ACC112 (cell line): Measurements from ENCODE around the gene GDPGP1.
"Not testable (repeated sequence)": the region's sequence is repeated elsewhere in the genome, so short reads cannot be mapped to it uniquely, and the experiment has no call there.

Experiments
- H2AFZ ChIP-seq: fragments of 200-600 bp; sonication (generic); one replicate; pipeline ENCODE4 v1.6.0; 2017; ENCODE audit warnings: antibody characterized with exemption, low read length; ENCODE audit not compliant: unreplicated experiment
- H3K27ac ChIP-seq: fragments of 200-600 bp; sonication (generic); 2 replicates; pipeline ENCODE4 v1.5.1; 2014; ENCODE audit warnings: low read depth, mild to moderate bottlenecking, antibody characterized with exemption, low read length, moderate library complexity
- H3K27me3 ChIP-seq: fragments of 200-600 bp; sonication (generic); 2 replicates; pipeline ENCODE4 v1.6.1; 2014; ENCODE audit warnings: mild to moderate bottlenecking, antibody characterized with exemption, low read length, moderate library complexity, mixed read lengths; ENCODE audit not compliant: insufficient read depth
- H3K36me3 ChIP-seq: fragments of 200-600 bp; sonication (generic); 2 replicates; pipeline ENCODE4 v1.6.1; 2016; ENCODE audit warnings: mild to moderate bottlenecking, antibody characterized with exemption, low read length, moderate library complexity, mixed read lengths; ENCODE audit not compliant: insufficient read depth
- H3K4me1 ChIP-seq: fragments of 200-600 bp; sonication (generic); one replicate; pipeline ENCODE4 v1.6.1; 2016; ENCODE audit warnings: low read length, mixed read lengths; ENCODE audit not compliant: insufficient read depth, unreplicated experiment, control insufficient read depth
- H3K4me3 ChIP-seq: fragments of 200-600 bp; sonication (generic); 2 replicates; pipeline ENCODE4 v1.5.1; 2014; ENCODE audit warnings: mild to moderate bottlenecking, low read depth, low read length
- H3K79me2 ChIP-seq: fragments of 200-600 bp; sonication (generic); one replicate; pipeline ENCODE4 v1.6.0; 2016; ENCODE audit warnings: low read length; ENCODE audit not compliant: control insufficient read depth, unreplicated experiment, insufficient read depth

Gene GDPGP1

GRCh38 chr15:90262426-90262825, 28.4 kb downstream of the GDPGP1 start:
- peaks cover 21% of the 10 kb centered on the region for H3K79me2 ChIP-seq
- no peak overlapping the region for H2AFZ ChIP-seq
- H3K27ac ChIP-seq, result peak overlapping the region; percentile 66
- no peak overlapping the region for H3K4me3 ChIP-seq
- H3K27me3 ChIP-seq, result no peaks in the 10 kb centered on the region
- H3K36me3 ChIP-seq, result no peaks in the 10 kb centered on the region
- peaks cover 32% of the 10 kb centered on the region for H3K4me1 ChIP-seq

GRCh38 chr15:90264671-90265070, 30.7 kb downstream of the GDPGP1 start:
- peak overlapping the region; percentile 84 for H3K27ac ChIP-seq
- peaks cover 42% of the 10 kb centered on the region for H3K4me1 ChIP-seq
- H3K27me3 ChIP-seq, result no peaks in the 10 kb centered on the region
- peak overlapping the region; percentile 43 for H2AFZ ChIP-seq
- 0 out of 2 replicates have a peak, but pooled peaks cover 3% of the 10 kb centered on the region for H3K36me3 ChIP-seq
- peaks cover 39% of the 10 kb centered on the region for H3K79me2 ChIP-seq
- peak overlapping the region; percentile 94 for H3K4me3 ChIP-seq

- H3K27me3 ChIP-seq, result no peaks in the 10 kb centered on the region
- H3K27ac ChIP-seq, result peak within 1 kb of the TSS; percentile 84
- H3K4me1 ChIP-seq, result peaks cover 42% of the 10 kb centered on the region
- peaks cover 47% of the 10 kb centered on the region for H3K79me2 ChIP-seq
- peak within 1 kb of the TSS; percentile 94 for H3K4me3 ChIP-seq
- 0 out of 2 replicates have a peak, but pooled peaks cover 5% of the 10 kb centered on the region for H3K36me3 ChIP-seq
- peak within 1 kb of the TSS; percentile 87 for H2AFZ ChIP-seq
Measured at GRCh38 chr15:90265271-90266060, 31.5 kb downstream of the GDPGP1 start, which contains the start of gene NGRN. TSS of gene NGRN (plus strand) at chr15:90265672. CDS start at chr15:90265713, 41 bp downstream.

GRCh38 chr15:90266061-90266431, 32.0 kb downstream of the GDPGP1 start:
- Histone ChIP-seq H3K4me3 (peak overlapping the region; percentile 94), H3K27me3 (no peaks in the 10 kb centered on the region), H3K27ac (peak overlapping the region; percentile 84), H3K4me1 (peaks cover 42% of the 10 kb centered on the region), H3K79me2 (peaks cover 48% of the 10 kb centered on the region), H2AFZ (peak overlapping the region; percentile 87), H3K36me3 (0 out of 2 replicates have a peak, but pooled peaks cover 5% of the 10 kb centered on the region)

GRCh38 chr15:90266485-90266884, 32.5 kb downstream of the GDPGP1 start:
- Histone ChIP-seq H3K79me2 (peaks cover 52% of the 10 kb centered on the region), H2AFZ (peak overlapping the region; percentile 87), H3K27ac (peak overlapping the region; percentile 84), H3K27me3 (no peaks in the 10 kb centered on the region), H3K36me3 (0 out of 2 replicates have a peak, but pooled peaks cover 5% of the 10 kb centered on the region), H3K4me3 (peak overlapping the region; percentile 94), H3K4me1 (peaks cover 40% of the 10 kb centered on the region)

- Histone ChIP-seq H3K79me2 (peaks cover 57% of the 10 kb centered on the region), H3K27ac (no peak overlapping the region), H3K36me3 (peaks cover 9% of the 10 kb centered on the region; the same call in 1 of the 2 replicates), H3K27me3 (no peaks in the 10 kb centered on the region), H2AFZ (no peak overlapping the region), H3K4me1 (peaks cover 30% of the 10 kb centered on the region), H3K4me3 (0 out of 2 replicates have a peak overlapping the region, but pooled peaks have one; percentile 94)
Measured at GRCh38 chr15:90268415-90268814, 34.4 kb downstream of the GDPGP1 start.

- no peak overlapping the region for H2AFZ ChIP-seq
- no peak overlapping the region for H3K4me3 ChIP-seq
- no peak overlapping the region for H3K27ac ChIP-seq
- H3K4me1 ChIP-seq, result peaks cover 19% of the 10 kb centered on the region
- peaks cover 9% of the 10 kb centered on the region; the same call in 1 of the 2 replicates for H3K36me3 ChIP-seq
- H3K27me3 ChIP-seq, result no peaks in the 10 kb centered on the region
- peaks cover 54% of the 10 kb centered on the region for H3K79me2 ChIP-seq
Measured at GRCh38 chr15:90270502-90271150, 36.6 kb downstream of the GDPGP1 start.

GRCh38 chr15:90271459-90272166, 37.6 kb downstream of the GDPGP1 start:
- Histone ChIP-seq H3K79me2 (peaks cover 44% of the 10 kb centered on the region), H3K4me1 (peaks cover 18% of the 10 kb centered on the region), H3K27me3 (no peaks in the 10 kb centered on the region), H3K27ac (no peak overlapping the region), H3K4me3 (no peak overlapping the region), H3K36me3 (peaks cover 9% of the 10 kb centered on the region; the same call in 1 of the 2 replicates), H2AFZ (no peak overlapping the region)

- not testable (repeated sequence) for H3K4me1 ChIP-seq, H3K79me2 ChIP-seq, H3K36me3 ChIP-seq, H3K27ac ChIP-seq, H3K27me3 ChIP-seq, H3K4me3 ChIP-seq, H2AFZ ChIP-seq
Measured at GRCh38 chr15:90278467-90278866, 44.5 kb downstream of the GDPGP1 start.

- H3K4me3 ChIP-seq, H2AFZ ChIP-seq, H3K27me3 ChIP-seq, H3K36me3 ChIP-seq, H3K4me1 ChIP-seq, H3K27ac ChIP-seq, H3K79me2 ChIP-seq: not testable (repeated sequence)
Measured at GRCh38 chr15:90280743-90281142, 46.7 kb downstream of the GDPGP1 start.
